GM12864 (cell line): ENCODE results near the gene FBN1.

Experiments used
- DNase-seq: peaks from one replicate; pipeline ENCODE4 v3.0.0-alpha.2; 2011; ENCODE audit warnings: low read depth
- H3K4me3 ChIP-seq: 2 replicates; pipeline ENCODE4 v1.5.1; 2011; ENCODE audit warnings: mild to moderate bottlenecking, low read depth, low read length, control low read depth
- CTCF ChIP-seq: IDR thresholded peaks from 2 replicates; pipeline ENCODE4 v1.5.1; 2011; ENCODE audit warnings: low read depth, mild to moderate bottlenecking, moderate library complexity, low read length, control low read depth, inconsistent platforms; ENCODE audit errors: missing control alignments

Gene FBN1

GRCh38 chr15:48498828-48499227 is 146.7 kb downstream of the FBN1 start:
- no peak overlapping the region for H3K4me3 ChIP-seq
- no peak for DNase-seq
- TF ChIP-seq CTCF, result no peak

GRCh38 chr15:48494631-48495030 is 150.9 kb downstream of the FBN1 start:
- no peak overlapping the region for H3K4me3 ChIP-seq
- DNase-seq, result no peak
- no peak for TF ChIP-seq CTCF

- TF ChIP-seq CTCF, result no peak
- H3K4me3 ChIP-seq, result no peak overlapping the region
- DNase-seq, result no peak
Observed at GRCh38 chr15:48493763-48494225, 151.7 kb downstream of the FBN1 start.

- DNase-seq, result no peak
- H3K4me3 ChIP-seq, result no peak overlapping the region
- no peak for TF ChIP-seq CTCF
Observed at GRCh38 chr15:48493084-48493762, 152.3 kb downstream of the FBN1 start.

- no peak for DNase-seq
- H3K4me3 ChIP-seq, result no peak overlapping the region
- no peak for TF ChIP-seq CTCF
Observed at GRCh38 chr15:48486228-48486627, 159.3 kb downstream of the FBN1 start.

GRCh38 chr15:48481802-48482201 is 163.7 kb downstream of the FBN1 start:
- no peak for TF ChIP-seq CTCF
- no peak for DNase-seq
- no peak overlapping the region for H3K4me3 ChIP-seq

- DNase-seq, result no peak
- H3K4me3 ChIP-seq, result no peak overlapping the region
- no peak for TF ChIP-seq CTCF
Observed at GRCh38 chr15:48479751-48480150, 165.8 kb downstream of the FBN1 start.
